IMR-90 (cell line): ENCODE measurements around the gene IL36G. TPM values are rescaled to one million over a fixed set of nuclear protein-coding genes. Genes with fewer than 3 reads are reported as not detected.
A peak's percentile ranks its signal among the peaks of the same experiment; 100 is the strongest.

Experiments
- ATAC-seq: fragments of 200-7000 bp; cut with Tn5 transposase; 2 replicates; pipeline ENCODE4 v1.9.1; 2020; ENCODE audit warnings: low read depth, mild to moderate bottlenecking, moderate library complexity
- BruUV-seq: library from RNA; stranded (reverse); fragments of 400-500 nt; replicated peaks from 2 replicates; lab custom pipeline; 2021; lab: Mats Ljungman, UMichigan
- CTCF ChIA-PET: fragments of 300-600 bp; formaldehyde crosslinking; extraction: SDS; loops from one replicate; lab custom pipeline; 2021; ENCODE audit warnings: antibody characterized with exemption; lab: Yijun Ruan, JAX
- POLR2A ChIA-PET: fragments of 300-600 bp; sonication (Branson Sonifier 250); formaldehyde crosslinking; loops from one replicate; lab custom pipeline; 2022; ENCODE audit warnings: antibody characterized with exemption; ENCODE audit not compliant: unreplicated experiment; lab: Charles Lee
- DNase-seq: peaks from one replicate; pipeline ENCODE4 v3.0.0; 2013
- H2AFZ ChIP-seq: replicated peaks from 2 replicates; pipeline ENCODE3; 2013; ENCODE audit warnings: low read length, mild to moderate bottlenecking; ENCODE audit not compliant: poor library complexity
- H2AK5ac ChIP-seq: 2 replicates; pipeline ENCODE4 v1.6.1; 2013; ENCODE audit warnings: low read depth, low read length, inconsistent platforms
- H2AK9ac ChIP-seq: replicated peaks from 2 replicates; pipeline ENCODE3; 2013; ENCODE audit warnings: mild to moderate bottlenecking, low read depth, low read length, moderate library complexity; ENCODE audit not compliant: poor library complexity
- H2BK120ac ChIP-seq: 2 replicates; pipeline ENCODE4 v1.6.1; 2013; ENCODE audit warnings: low read depth, low read length, inconsistent platforms
- H2BK15ac ChIP-seq: 3 replicates; pipeline ENCODE4 v1.6.1; 2013; ENCODE audit warnings: low read depth, low read length, inconsistent platforms
- H2BK20ac ChIP-seq: 2 replicates; pipeline ENCODE4 v1.6.1; 2013; ENCODE audit warnings: low read depth, mild to moderate bottlenecking, inconsistent platforms, low read length, moderate library complexity
- H2BK5ac ChIP-seq: 2 replicates; pipeline ENCODE4 v1.6.1; 2013; ENCODE audit warnings: mild to moderate bottlenecking, low read depth, low read length, inconsistent platforms; ENCODE audit not compliant: poor library complexity, severe bottlenecking
- H3K14ac ChIP-seq: replicated peaks from 2 replicates; pipeline ENCODE4 v1.6.1; 2013; ENCODE audit warnings: low read depth, low read length, inconsistent platforms
- H3K18ac ChIP-seq: 2 replicates; pipeline ENCODE4 v1.6.1; 2013; ENCODE audit warnings: low read depth, low read length, control low read depth
- H3K23ac ChIP-seq: 2 replicates; pipeline ENCODE4 v1.6.1; 2013; ENCODE audit warnings: low read depth, low read length, inconsistent platforms
- H3K27ac ChIP-seq: 2 replicates; pipeline ENCODE4 v1.5.1; 2013; ENCODE audit warnings: mild to moderate bottlenecking, control low read depth, low read length; ENCODE audit not compliant: insufficient read depth
- H3K27me3 ChIP-seq: 2 replicates; pipeline ENCODE4 v1.6.1; 2013; ENCODE audit warnings: low read length; ENCODE audit not compliant: control insufficient read depth, insufficient read depth
- H3K36me3 ChIP-seq: 2 replicates; pipeline ENCODE4 v1.6.1; 2013; ENCODE audit warnings: low read length, mixed read lengths; ENCODE audit not compliant: control insufficient read depth, insufficient read depth
- H3K4ac ChIP-seq: 2 replicates; pipeline ENCODE4 v1.6.1; 2013; ENCODE audit warnings: low read depth, low read length, inconsistent platforms
- H3K4me1 ChIP-seq: 2 replicates; pipeline ENCODE4 v1.6.1; 2013; ENCODE audit warnings: low read length, mixed read lengths; ENCODE audit not compliant: control insufficient read depth, insufficient read depth
- H3K4me2 ChIP-seq: 2 replicates; pipeline ENCODE4 v1.6.1; 2013; ENCODE audit warnings: low read depth, mild to moderate bottlenecking, control low read depth, low read length, moderate library complexity
- H3K4me3 ChIP-seq: 2 replicates; pipeline ENCODE4 v1.5.1; 2013; ENCODE audit warnings: low read depth, mild to moderate bottlenecking, control low read depth, low read length, moderate library complexity; ENCODE audit not compliant: insufficient read depth
- H3K56ac ChIP-seq: 2 replicates; pipeline ENCODE4 v1.6.1; 2013; ENCODE audit warnings: low read length, inconsistent platforms; ENCODE audit not compliant: insufficient read depth; ENCODE audit errors: extremely low read depth
- H3K79me1 ChIP-seq, 2 experiments: 2 replicates each; pipeline ENCODE4 v1.6.1; 2013; ENCODE audit warnings: low read length in 2 of 2, inconsistent platforms in 1 of 2, low read depth in 1 of 2
- H3K9ac ChIP-seq: 2 replicates; pipeline ENCODE4 v1.6.1; 2013; ENCODE audit warnings: low read depth, low read length, control low read depth
- H3K9me1 ChIP-seq: 2 replicates; pipeline ENCODE4 v1.6.1; 2013; ENCODE audit warnings: low read length, inconsistent platforms; ENCODE audit not compliant: insufficient read depth
- H3K9me3 ChIP-seq: 2 replicates; pipeline ENCODE4 v1.6.1; 2013; ENCODE audit warnings: low read length; ENCODE audit not compliant: control insufficient read depth, insufficient read depth
- H4K20me1 ChIP-seq: 2 replicates; pipeline ENCODE4 v1.6.1; 2013; ENCODE audit warnings: low read length, inconsistent platforms; ENCODE audit not compliant: insufficient read depth
- H4K5ac ChIP-seq: 2 replicates; pipeline ENCODE4 v1.6.1; 2013; ENCODE audit warnings: mild to moderate bottlenecking, low read depth, low read length, control low read depth
- H4K8ac ChIP-seq, 2 experiments: 2 replicates each; pipeline ENCODE4 v1.6.1; 2013; ENCODE audit warnings: low read depth in 2 of 2, low read length in 2 of 2, control low read depth in 1 of 2, inconsistent platforms in 1 of 2
- H4K91ac ChIP-seq: 2 replicates; pipeline ENCODE4 v1.6.1; 2013; ENCODE audit warnings: low read depth, low read length, inconsistent platforms; ENCODE audit not compliant: insufficient read depth
- CEBPB ChIP-seq: IDR thresholded peaks from 2 replicates; pipeline ENCODE4 v1.6.1; 2012; ENCODE audit warnings: low read depth, low read length, improper control_type of control experiment
- CTCF ChIP-seq: conservative IDR thresholded peaks from 2 replicates; pipeline ENCODE4 v1.5.1; 2012; ENCODE audit warnings: mild to moderate bottlenecking, low read depth, low read length, improper control_type of control experiment
- MAZ ChIP-seq: IDR thresholded peaks from 2 replicates; pipeline ENCODE4 v1.6.1; 2012; ENCODE audit warnings: low read depth, mild to moderate bottlenecking, low read length, improper control_type of control experiment, moderate library complexity, borderline replicate concordance
- RAD21 ChIP-seq: IDR thresholded peaks from 2 replicates; pipeline ENCODE4 v1.6.1; 2012; ENCODE audit warnings: low read length, improper control_type of control experiment
- SMC3 ChIP-seq: fragments of 150-350 bp; IDR thresholded peaks from 2 replicates; pipeline ENCODE4 v1.6.1; 2016; ENCODE audit warnings: low read depth, mild to moderate bottlenecking, antibody characterized with exemption, low read length, moderate library complexity
- WGBS, 2 experiments: methylation state at CpG; one replicate each; pipeline versions ENCODE4 v1.1.5 to v1.1.7; 2013; ENCODE audit warnings: missing lambda C conversion rate in 2 of 2; ENCODE audit not compliant: insufficient read length in 1 of 2; ENCODE audit errors: extremely low coverage in 2 of 2; 5-methylcytosine and 5-hydroxymethylcytosine counted together
- dilution Hi-C: fragments of 300-500 bp; cut with HindIII; formaldehyde crosslinking; loops from one replicate; pipeline ENCODE4 v1.14.3; 2018; ENCODE audit warnings: low sequenced_read_pairs; ENCODE audit not compliant: unreplicated experiment
- in situ Hi-C: fragments of 300-500 bp; cut with MboI; formaldehyde crosslinking; loops from 3 replicates; pipeline ENCODE4 v1.14.3; 2019; ENCODE audit warnings: low sequenced_read_pairs, inconsistent platforms, mixed read lengths
- intact Hi-C: fragments of 100-400 bp; cut with micrococcal nuclease; formaldehyde crosslinking; loops from 2 replicates; pipeline ENCODE4 v1.10.0; 2022
- polyA plus RNA-seq, 3 experiments: library from polyadenylated mRNA; depleted of rRNA; stranded (reverse); fragments of >200 nt; gene quantifications; 2 replicates each; pipeline ENCODE4 v1.2.3, GENCODE V29; 2012; ENCODE audit warnings: low replicate concordance in 1 of 3
- total RNA-seq: library from RNA; depleted of rRNA; stranded (reverse); fragments of >200 nt; gene quantifications from 2 replicates; pipeline ENCODE4 v1.2.3, GENCODE V29; 2012

The IL36G gene
- total and polyA plus RNA-seq, 2 of the 4 experiments (the other 2 are of a cell fraction) = not detected

DNA sequence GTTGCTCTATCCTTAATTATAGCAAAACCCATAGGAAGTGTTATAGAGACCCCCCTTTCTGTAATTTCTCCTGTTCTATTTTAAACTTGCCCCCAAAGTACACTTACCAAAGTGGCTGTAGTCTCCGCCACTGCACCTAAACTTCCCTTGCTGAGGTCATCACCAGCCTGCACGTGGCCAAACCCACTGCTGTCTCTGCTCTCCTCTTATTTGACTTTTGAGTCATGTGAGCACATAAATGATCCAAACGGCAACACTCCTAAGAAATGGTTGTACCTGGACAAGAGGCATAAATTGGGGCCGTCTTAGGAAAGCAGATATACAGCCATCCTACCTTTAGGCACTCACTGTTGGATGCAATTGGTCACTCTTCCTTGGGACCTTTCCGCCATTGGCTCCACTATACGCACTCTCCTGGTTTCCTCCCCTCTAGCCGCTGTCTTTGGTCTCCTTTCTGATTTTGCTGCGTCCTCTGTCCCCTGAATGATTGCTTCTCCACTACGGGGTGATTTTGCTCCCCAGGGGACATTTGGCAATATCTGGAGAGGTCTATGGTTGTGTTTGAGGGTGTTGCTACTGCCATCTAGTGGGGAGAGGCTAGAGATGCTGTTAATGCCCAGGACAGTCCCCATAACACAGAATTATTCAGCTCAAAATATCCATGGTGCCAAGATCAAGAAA is 19.2 kb upstream of the IL36G start:
- ChIA-PET CTCF (interaction anchor here (0.6 to 0.9 kb wide), 4 partner anchors 15 to 206 kb away, joined by 3 to 5 read pairs (median 3); no protein-coding TSS in a partner anchor), POLR2A (no interaction called here)
- intact Hi-C loops (loop anchor here (1.0 kb wide), 1 partner anchor 209 kb away; no protein-coding TSS in a partner anchor), in situ Hi-C loops (loop anchor here (5.0 kb wide), 1 partner anchor 356 kb away; no protein-coding TSS in a partner anchor), dilution Hi-C loops (no loop called here)
- Histone ChIP-seq H3K27me3 (peaks cover 35% of the 10 kb centered on the region), H3K23ac (no peak overlapping the region), H3K4me2 (no peak overlapping the region), H3K9me1 (no peaks in the 10 kb centered on the region), H3K56ac (no peak overlapping the region), H2AK9ac (no peak overlapping the region), H3K79me1 (no peaks in the 10 kb centered on the region), H3K18ac (no peak overlapping the region), H3K9ac (no peak overlapping the region), H2AFZ (peak overlapping the region; percentile 25), H3K4me1 (no peaks in the 10 kb centered on the region), H4K5ac (no peak overlapping the region), H4K8ac (no peak overlapping the region), H4K20me1 (no peaks in the 10 kb centered on the region), H2BK120ac (no peak overlapping the region), H2BK20ac (no peak overlapping the region), H3K36me3 (no peaks in the 10 kb centered on the region), H2BK5ac (no peak overlapping the region), H3K9me3 (no peaks in the 10 kb centered on the region), H3K27ac (no peak overlapping the region), H3K4me3 (no peak overlapping the region), H4K91ac (no peak overlapping the region), H2AK5ac (no peak overlapping the region), H2BK15ac (no peak overlapping the region), H3K4ac (no peak overlapping the region), H3K14ac (no peak overlapping the region)
- TF ChIP-seq SMC3 (peak; percentile 48), MAZ (no peak), CTCF (peak; percentile 72), CEBPB (peak; percentile 63; the same call in 1 of the 2 replicates), RAD21 (peak; percentile 64)
- DNase-seq = peak; percentile 57
- no CpG with 5 or more reads among the region's 9 CpGs for WGBS, 2 experiments
- BruUV-seq = no TSS peak
- peak; percentile 97 for ATAC-seq
